Spleen (tissue), 11 donors: ENCODE data around the gene AKT1S1. TPM values are rescaled to one million over a fixed set of nuclear protein-coding genes. Genes with fewer than 3 reads are reported as not detected.

Experiments
- DNase-seq: peaks from one replicate; pipeline ENCODE4 v3.0.0-alpha.2; 2020
- H3K27ac ChIP-seq, 8 donors: fragments of 200-600 bp; sonication (generic) in 7 of 8; 1 replicate in 4 of 8; 2 replicates in 4 of 8; pipeline versions ENCODE4 v1.5.0 to v1.8.0; 2016 to 2021; ENCODE audit warnings: inconsistent platforms in 4 of 8, mild to moderate bottlenecking in 4 of 8, moderate library complexity in 1 of 8
- H3K27me3 ChIP-seq, 7 donors: fragments of 200-600 bp; sonication (generic) in 6 of 7; replicated peaks in 1 of 7; 1 replicate in 4 of 7; 2 replicates in 3 of 7; pipeline versions ENCODE4 v1.5.0 to v1.8.0; 2016 to 2021; ENCODE audit warnings: inconsistent platforms in 3 of 7, mild to moderate bottlenecking in 1 of 7
- H3K36me3 ChIP-seq, 6 donors: fragments of 200-600 bp; sonication (generic) in 5 of 6; 1 replicate in 4 of 6; 2 replicates in 2 of 6; pipeline versions ENCODE4 v1.5.0 to v1.8.0; 2016 to 2021; ENCODE audit warnings: inconsistent platforms in 2 of 6
- H3K4me1 ChIP-seq, 6 donors: fragments of 200-600 bp; sonication (generic) in 5 of 6; 1 replicate in 3 of 6; 2 replicates in 3 of 6; pipeline versions ENCODE4 v1.5.0 to v1.8.0; 2016 to 2021; ENCODE audit warnings: inconsistent platforms in 3 of 6
- H3K4me3 ChIP-seq, 8 donors: fragments of 200-600 bp; sonication (generic) in 7 of 8; 1 replicate in 4 of 8; 2 replicates in 4 of 8; pipeline versions ENCODE4 v1.5.0 to v1.8.0; 2016 to 2021; ENCODE audit warnings: inconsistent platforms in 4 of 8, mild to moderate bottlenecking in 4 of 8, moderate library complexity in 2 of 8
- H3K9me3 ChIP-seq, 8 donors: fragments of 200-600 bp; sonication (generic) in 7 of 8; 1 replicate in 4 of 8; 2 replicates in 4 of 8; pipeline versions ENCODE4 v1.5.0 to v1.8.0; 2016 to 2021; ENCODE audit warnings: inconsistent platforms in 4 of 8
- POLR2A ChIP-seq, 3 donors: fragments of 450-650 bp; IDR thresholded peaks; one replicate each; pipeline ENCODE4 v1.5.1; 2017; ENCODE audit warnings: antibody characterized with exemption in 3 of 3, mild to moderate bottlenecking in 1 of 3
- POLR2AphosphoS5 ChIP-seq, 3 donors: sonication (generic); formaldehyde crosslinking; IDR thresholded peaks; one replicate each; pipeline ENCODE4 v1.5.1; 2017; ENCODE audit warnings: antibody characterized with exemption in 3 of 3
- WGBS, 5 donors: extraction: QIAGEN DNeasy Blood & Tissue Kit in 3 of 5; methylation state at CpG; one replicate each; pipeline versions ENCODE4 v1.1.5 to v1.1.7; 2013 to 2018; 5-methylcytosine and 5-hydroxymethylcytosine counted together
- intact Hi-C: fragments of 100-400 bp; cut with DNase I; formaldehyde crosslinking; loops from one replicate; pipeline ENCODE4 v1.15.0; 2023; ENCODE audit warnings: low total_unique reads
- polyA plus RNA-seq, 3 donors: library from polyadenylated mRNA; stranded (reverse); fragments of 200-250 nt; gene quantifications; one replicate each; pipeline ENCODE4 v1.2.1, GENCODE V29; 2013
- total RNA-seq, 7 donors: library from RNA; depleted of rRNA in 3 of 7; stranded (reverse); fragments of >200 nt in 3 of 7; fragmentation: NEBNext Ultra II Directional in 4 of 7; extraction: Animal tissue kit (Norgen Biotek cat#: 25700) in 4 of 7; gene quantifications; one replicate each; pipeline versions ENCODE4 v1.1.0 to v1.2.1, GENCODE V29; 2016 to 2021
- TF ChIP-seq, protein P1 (sequence below), 11 experiments: fragments of 200-600 bp in 7 of 11; fragments of 450-650 bp in 4 of 11; sonication (generic) in 4 of 11; IDR thresholded peaks in 8 of 11; conservative IDR thresholded peaks in 3 of 11; 1 replicate in 7 of 11; 2 replicates in 4 of 11; pipeline versions ENCODE4 v1.4.0 to v1.8.0; 2016 to 2021; ENCODE audit warnings: antibody characterized with exemption in 11 of 11, inconsistent platforms in 4 of 11, mild to moderate bottlenecking in 1 of 11
- donor health status: healthy with polysubstance abuse.
- donor health status: DM: no; HTN: no; CAD: no; lungs with moderate emphysema.
- donor health status: DM: no; HTN: no; CAD: no.
- donor health status: Bipolar disorder and iron deficiency.
- donor health status: healthy.
- donor health status: DM: no; HTN: no; CAD: no.
- donor health status: DM: yes; HTN: yes; CAD: no.

Gene AKT1S1
- total and polyA plus RNA-seq, 10 donors, result 8.7 to 27.8 (median 17.0) TPM

DNA sequence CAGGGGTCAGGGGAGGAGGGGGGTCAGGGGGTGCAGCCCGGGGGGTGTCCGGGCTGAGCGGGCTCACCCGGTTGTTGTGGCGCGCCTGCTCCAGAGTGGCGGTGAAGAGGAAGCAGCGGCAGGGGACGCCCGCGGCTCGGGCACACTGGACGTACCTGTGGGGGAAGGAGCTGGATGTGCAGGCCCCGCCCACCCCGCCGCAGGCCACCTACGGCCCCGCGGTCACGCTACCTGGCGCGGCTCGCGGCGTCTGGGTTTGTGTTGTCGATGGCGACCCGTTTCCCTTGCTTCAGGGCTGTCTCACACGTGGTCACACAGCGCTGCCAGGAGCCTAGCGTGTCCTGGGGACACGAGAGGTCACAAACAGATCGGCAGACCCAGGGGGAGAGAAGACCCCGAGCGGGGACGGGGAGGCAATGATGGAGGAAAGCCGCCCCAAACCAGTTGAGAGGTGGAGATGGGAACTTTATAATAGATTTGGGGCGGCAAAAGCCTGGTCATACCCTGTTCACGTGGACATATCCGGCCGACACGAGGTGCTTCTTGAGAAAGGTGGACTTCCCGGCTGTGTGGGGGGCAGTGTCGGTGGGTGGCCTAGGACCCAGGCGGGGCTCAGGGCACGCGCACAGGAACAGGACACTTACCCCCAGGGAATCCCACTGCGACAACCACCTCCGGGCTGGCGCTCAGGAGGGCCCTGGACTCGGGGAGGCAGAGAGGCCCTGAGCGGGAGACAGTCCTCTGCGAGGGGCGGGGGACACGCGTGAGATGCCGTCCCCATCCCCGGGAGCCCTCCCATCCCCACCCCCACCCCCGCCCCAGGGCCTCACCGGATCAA lies 15.4 kb downstream of the AKT1S1 start:
- Histone ChIP-seq H3K27me3 (no peaks in the 10 kb centered on the region), H3K27ac (peak overlapping the region; percentile 39 to 87 (median 79)), H3K36me3 (peaks cover 4 to 86% (median 78%) of the 10 kb centered on the region in 6 donors), H3K4me1 (peaks cover 18 to 86% (median 51%) of the 10 kb centered on the region in 6 donors), H3K9me3 (no peaks in the 10 kb centered on the region), H3K4me3 (no peak overlapping the region)
- TF ChIP-seq, protein P1, sequence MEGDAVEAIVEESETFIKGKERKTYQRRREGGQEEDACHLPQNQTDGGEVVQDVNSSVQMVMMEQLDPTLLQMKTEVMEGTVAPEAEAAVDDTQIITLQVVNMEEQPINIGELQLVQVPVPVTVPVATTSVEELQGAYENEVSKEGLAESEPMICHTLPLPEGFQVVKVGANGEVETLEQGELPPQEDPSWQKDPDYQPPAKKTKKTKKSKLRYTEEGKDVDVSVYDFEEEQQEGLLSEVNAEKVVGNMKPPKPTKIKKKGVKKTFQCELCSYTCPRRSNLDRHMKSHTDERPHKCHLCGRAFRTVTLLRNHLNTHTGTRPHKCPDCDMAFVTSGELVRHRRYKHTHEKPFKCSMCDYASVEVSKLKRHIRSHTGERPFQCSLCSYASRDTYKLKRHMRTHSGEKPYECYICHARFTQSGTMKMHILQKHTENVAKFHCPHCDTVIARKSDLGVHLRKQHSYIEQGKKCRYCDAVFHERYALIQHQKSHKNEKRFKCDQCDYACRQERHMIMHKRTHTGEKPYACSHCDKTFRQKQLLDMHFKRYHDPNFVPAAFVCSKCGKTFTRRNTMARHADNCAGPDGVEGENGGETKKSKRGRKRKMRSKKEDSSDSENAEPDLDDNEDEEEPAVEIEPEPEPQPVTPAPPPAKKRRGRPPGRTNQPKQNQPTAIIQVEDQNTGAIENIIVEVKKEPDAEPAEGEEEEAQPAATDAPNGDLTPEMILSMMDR (IDR thresholded peaks at IDR 0.05 in 8 of 11, conservative IDR thresholded peaks at IDR 0.05 in 3 of 11), result no peak
- TF ChIP-seq POLR2AphosphoS5 (IDR thresholded peaks at IDR 0.05) (peak in 1 of 3 donors; percentile 44), POLR2A (IDR thresholded peaks at IDR 0.05) (no peak)
- intact Hi-C loops, result no loop called here
- 77 to 90% (median 85%) methylated on average over 43 to 60 of the region's 60 CpGs for WGBS, 5 donors
- DNase-seq, result peak; percentile 79

DNA sequence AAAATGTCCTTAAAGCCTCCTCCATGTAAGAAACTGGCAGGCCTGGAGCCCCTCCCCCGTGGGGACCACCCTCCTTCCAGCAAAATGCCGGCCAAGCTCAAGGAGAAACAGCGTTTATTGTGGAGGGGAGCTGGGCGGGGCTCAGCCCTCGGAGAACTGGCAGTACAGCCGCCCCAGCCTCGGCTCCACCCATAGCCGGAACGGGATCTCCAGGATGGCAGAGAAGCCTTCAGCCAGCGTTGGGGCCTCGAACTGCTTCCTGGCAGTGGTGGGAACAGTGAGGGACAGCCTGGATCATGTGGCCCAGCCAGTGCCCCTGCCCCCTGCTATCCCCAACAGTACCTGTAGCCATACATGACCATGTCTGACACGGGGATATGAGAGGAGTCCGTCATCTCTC lies 16.0 kb downstream of the AKT1S1 start:
- Histone ChIP-seq H3K4me3 (peak overlapping the region in 2 of 8 donors; percentile 10 to 42), H3K36me3 (peaks cover 4 to 93% (median 85%) of the 10 kb centered on the region in 6 donors), H3K27me3 (no peaks in the 10 kb centered on the region), H3K4me1 (peaks cover 12 to 84% (median 44%) of the 10 kb centered on the region in 6 donors), H3K27ac (peak overlapping the region; percentile 42 to 87 (median 79)), H3K9me3 (no peaks in the 10 kb centered on the region)
- TF ChIP-seq POLR2A (IDR thresholded peaks at IDR 0.05), result no peak
- TF ChIP-seq POLR2AphosphoS5 (IDR thresholded peaks at IDR 0.05), result peak; percentile 30 to 69 (median 45)
- DNase-seq, result peak; percentile 88
- 34 to 76% (median 69%) methylated on average over 3 to 13 of the region's 13 CpGs for WGBS, 5 donors
- intact Hi-C loops, result no loop called here

DNA sequence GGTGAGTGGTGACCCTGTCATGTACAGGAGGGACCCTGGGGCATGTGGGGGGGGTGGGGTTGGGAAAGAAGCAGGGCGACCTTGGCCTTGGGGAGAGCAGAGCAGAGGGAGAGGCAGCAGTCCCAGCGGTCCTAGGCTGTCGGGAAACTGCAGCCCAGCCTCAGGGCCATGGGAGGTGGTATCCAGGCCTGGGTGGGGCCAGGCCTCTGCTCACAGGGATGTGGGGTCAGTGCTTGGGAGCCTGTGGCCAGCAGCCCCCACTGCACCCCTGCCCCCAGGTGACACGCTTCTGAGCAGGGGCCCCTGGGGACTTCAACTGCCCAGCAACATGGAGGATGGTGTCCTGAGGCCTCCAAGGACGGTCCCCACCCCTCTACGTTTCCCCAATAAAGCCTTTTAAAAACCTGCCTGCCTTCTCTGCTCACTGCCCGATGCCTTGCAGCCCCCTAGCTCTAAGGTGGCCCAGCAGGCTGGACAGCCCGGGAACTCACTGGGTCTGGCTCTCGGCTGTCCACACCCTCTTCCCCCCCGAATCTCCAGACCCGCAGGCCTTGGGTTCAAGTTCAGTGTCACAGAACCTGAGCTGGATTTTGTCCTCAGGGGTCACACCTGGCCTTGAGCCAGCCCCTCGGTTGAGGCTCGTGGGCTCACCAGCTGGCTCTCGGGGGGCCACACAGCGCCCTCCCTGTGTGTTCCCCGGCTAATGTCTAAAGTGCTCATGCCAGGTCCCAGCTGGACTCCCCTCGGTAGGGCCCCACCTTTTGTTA lies 16.6 kb downstream of the AKT1S1 start:
- 59 to 78% (median 72%) methylated on average over 14 to 17 of the region's 17 CpGs for WGBS, 5 donors
- H3K27me3 ChIP-seq, result no peaks in the 10 kb centered on the region
- peak overlapping the region; percentile 42 to 87 (median 79) for H3K27ac ChIP-seq
- TF ChIP-seq, protein P1 (IDR thresholded peaks at IDR 0.05 in 8 of 11, conservative IDR thresholded peaks at IDR 0.05 in 3 of 11), result no peak
- TF ChIP-seq POLR2A (IDR thresholded peaks at IDR 0.05) (no peak), POLR2AphosphoS5 (IDR thresholded peaks at IDR 0.05) (peak in 2 of 3 donors; percentile 4 to 47)
- no peak for DNase-seq
- peaks cover 4 to 98% (median 90%) of the 10 kb centered on the region in 6 donors for H3K36me3 ChIP-seq
- no peaks in the 10 kb centered on the region for H3K9me3 ChIP-seq
- peak overlapping the region in 2 of 8 donors; percentile 10 to 42 for H3K4me3 ChIP-seq
- peaks cover 6 to 83% (median 38%) of the 10 kb centered on the region in 6 donors for H3K4me1 ChIP-seq
- intact Hi-C loops, result no loop called here

DNA sequence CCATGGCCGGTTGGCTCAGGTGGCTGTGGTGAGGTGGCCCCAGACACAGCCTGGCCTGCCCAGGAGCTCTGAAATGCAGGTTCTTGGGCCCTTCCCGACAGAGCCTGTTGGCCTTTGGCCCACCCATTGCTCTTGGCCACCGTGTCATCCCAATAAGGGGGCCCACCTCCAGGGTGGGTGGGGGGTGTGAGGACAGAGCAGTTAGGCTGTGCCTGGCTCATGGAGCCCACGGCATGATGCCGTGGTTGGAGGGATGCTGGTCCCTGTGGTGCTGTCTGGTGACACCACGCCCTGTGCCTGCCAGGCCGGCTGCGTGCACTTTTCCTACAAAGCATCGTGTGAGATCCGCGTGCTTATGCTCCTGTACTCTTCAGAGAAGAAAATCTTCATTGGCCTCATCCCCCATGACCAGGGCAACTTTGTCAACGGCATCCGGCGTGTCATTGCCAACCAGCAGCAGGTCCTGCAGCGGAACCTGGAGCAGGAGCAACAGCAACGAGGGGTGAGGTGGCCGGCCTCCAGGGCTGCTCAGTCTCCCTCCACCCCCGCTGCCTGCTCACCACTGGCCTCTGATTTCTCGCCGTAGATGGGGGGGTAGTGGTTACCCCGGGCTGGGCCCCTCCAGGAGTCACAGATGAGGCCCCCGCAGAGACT lies 17.3 kb downstream of the AKT1S1 start:
- H3K36me3 ChIP-seq, result peaks cover 4 to 100% (median 95%) of the 10 kb centered on the region in 6 donors
- intact Hi-C loops, result no loop called here
- no peak overlapping the region for H3K4me3 ChIP-seq
- DNase-seq, result no peak
- peak; percentile 32 to 60 (median 45) for TF ChIP-seq POLR2AphosphoS5 (IDR thresholded peaks at IDR 0.05)
- TF ChIP-seq POLR2A (IDR thresholded peaks at IDR 0.05), result no peak
- H3K27me3 ChIP-seq, result no peaks in the 10 kb centered on the region
- peak overlapping the region in 6 of 8 donors; percentile 73 to 87 (median 82) for H3K27ac ChIP-seq
- peaks cover 0 to 83% (median 32%) of the 10 kb centered on the region in 6 donors for H3K4me1 ChIP-seq
- 80 to 89% (median 87%) methylated on average over 16 to 22 of the region's 22 CpGs for WGBS, 5 donors
- no peaks in the 10 kb centered on the region for H3K9me3 ChIP-seq
